Stimulated activated CD8-positive, alpha-beta memory T cell treated with anti-CD3 and anti-CD28 coated beads, Interleukin-12 subunit alpha, Interleukin-12 subunit beta, amount 100 ng/mL, for 1 hour (primary cell): Measurements from ENCODE around the gene PTPRE.

ENCODE experiments used
- DNase-seq: peaks from one replicate; pipeline ENCODE4 v3.0.0-alpha.2; 2020; ENCODE audit warnings: low read depth

The PTPRE gene

DNA sequence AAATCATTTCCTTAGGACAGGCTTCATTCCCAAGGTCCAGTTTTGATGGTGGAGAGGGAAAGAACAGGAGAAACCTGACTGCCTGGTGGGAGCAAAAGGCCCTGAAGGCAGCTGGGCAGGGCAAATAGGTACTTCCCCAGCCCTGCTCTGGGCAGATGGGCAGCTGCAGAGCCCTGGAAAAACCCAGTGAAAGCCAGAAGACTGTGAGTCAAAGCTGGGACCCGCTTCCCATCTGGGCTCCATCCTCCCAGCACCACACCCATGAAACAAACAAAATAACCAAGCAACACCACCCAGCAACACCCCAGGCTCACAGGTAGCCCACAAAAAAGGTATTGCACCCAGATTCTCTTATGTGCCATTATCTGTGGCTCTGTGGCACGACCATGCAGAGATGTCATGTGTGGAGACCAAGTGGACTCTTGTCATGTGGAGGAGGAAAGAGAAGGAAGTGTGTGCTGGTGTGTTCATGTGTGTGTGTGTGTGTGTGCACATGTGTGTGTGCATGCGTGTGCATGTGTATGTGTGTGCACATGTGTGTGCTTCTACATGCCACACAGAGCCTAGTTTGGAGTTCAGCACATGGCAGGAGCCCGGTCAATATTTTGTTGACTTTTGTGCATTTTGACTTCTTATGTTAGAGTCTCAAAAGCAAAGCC, 24.0 kb upstream of the PTPRE start:
- DNase-seq: no peak

- DNase-seq: no peak
These were observed 23.4 kb upstream of the PTPRE start for GRCh38 chr10:127883516-127883915.

GRCh38 chr10:127884501-127884900, 22.4 kb upstream of the PTPRE start:
- no peak for DNase-seq

DNA sequence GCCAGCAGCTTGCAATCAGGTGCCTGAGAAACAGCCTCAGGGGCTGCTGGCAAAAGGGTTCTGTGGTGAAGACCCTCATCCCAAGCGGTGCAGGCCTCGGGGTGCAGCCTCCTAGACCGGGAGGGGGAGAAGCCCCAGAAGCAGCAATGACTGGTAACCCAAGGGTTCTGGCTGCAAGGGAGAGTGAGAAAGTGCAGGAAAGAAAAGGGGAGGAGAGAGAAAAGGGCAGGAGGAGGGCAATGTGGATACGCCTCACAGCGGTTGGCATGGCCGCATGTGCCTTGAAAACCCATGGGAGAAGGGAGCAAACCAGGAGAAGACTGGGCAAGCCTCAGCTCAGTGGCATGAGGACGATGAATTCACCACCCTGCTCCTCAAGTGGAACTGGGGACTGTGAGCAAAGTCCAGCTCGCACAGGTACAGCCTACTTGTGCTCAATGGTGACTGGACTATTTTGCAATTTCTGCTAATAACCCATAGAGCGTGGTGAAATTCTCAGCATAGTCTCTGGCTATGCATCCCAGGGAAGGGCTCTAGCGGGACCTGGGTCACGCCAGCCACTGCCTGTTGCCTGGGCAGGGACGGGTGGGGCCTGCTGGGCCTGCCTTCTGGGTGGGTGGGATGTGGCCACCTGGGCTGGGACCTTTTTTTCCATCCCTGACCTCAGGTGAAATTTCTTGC, 20.4 kb upstream of the PTPRE start:
- DNase-seq: no peak

GRCh38 chr10:127887541-127888415, 19.1 kb upstream of the PTPRE start:
- DNase-seq: no peak

GRCh38 chr10:127888521-127889312, 18.2 kb upstream of the PTPRE start:
- DNase-seq: no peak

- no peak for DNase-seq
These were observed 17.2 kb upstream of the PTPRE start for GRCh38 chr10:127889605-127890195.

DNA sequence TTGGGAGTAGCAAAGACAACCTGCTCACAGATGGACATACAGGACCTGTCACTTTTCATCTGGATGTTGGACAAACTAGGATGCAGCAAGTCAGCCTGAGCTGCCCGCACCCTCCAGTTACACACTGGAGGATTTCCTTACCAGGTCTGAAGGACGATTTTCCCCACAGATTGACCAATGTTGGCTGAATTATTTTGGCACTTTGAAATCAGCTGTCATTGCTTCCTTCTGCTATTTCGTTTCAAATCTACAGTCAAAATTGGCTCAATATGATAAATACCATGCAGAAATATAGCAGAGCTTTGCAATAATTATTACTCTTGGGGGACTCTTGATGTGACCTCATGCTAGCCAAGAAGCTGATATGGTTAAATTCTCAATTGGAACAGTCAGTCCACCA, 16.7 kb upstream of the PTPRE start:
- no peak for DNase-seq

GRCh38 chr10:127890832-127891334, 16.0 kb upstream of the PTPRE start:
- no peak for DNase-seq

DNA sequence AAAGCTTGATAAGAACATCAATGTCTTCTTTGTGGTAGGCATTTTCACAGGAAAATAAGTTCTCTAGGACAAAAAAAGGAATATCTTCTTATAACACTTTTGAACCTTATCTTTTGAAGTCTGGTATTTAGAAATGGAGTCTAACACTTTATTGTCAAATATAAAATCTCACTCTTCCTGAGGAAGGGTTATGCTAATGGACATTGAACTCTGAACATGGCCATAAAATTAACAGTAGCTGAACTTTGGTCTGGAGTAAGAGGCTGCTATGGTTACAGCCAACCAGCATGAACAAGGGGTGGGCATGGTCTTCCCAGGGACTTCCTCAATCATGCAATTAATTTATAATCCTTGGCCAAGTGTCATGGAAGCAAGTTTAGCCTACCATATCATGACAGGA, 14.2 kb upstream of the PTPRE start, which contains the start of gene CLRN3:
Gene CLRN3, minus strand, starts transcription at position 199 of the 400 bp plus-strand sequence. Its CDS starts 157 bp downstream, at position 42.
- no peak for DNase-seq

DNA sequence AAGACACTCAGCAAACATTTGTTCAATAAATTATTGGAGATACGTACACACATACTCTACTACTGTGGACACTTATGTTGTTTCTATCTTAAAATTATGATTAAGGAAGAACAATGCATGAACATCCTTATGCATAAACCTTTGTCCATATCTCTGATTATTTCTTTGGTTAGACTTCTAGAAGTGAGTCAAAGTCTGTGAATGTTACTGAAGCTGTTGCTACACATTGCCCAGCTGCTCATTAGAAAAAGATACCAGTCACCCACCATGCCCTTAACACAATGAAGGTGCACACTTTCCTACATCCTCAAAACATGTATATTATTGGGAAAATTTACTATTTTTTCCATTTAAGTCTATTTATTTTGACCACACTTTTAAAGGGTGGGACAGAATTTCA, 12.8 kb upstream of the PTPRE start:
- DNase-seq: no peak

DNA sequence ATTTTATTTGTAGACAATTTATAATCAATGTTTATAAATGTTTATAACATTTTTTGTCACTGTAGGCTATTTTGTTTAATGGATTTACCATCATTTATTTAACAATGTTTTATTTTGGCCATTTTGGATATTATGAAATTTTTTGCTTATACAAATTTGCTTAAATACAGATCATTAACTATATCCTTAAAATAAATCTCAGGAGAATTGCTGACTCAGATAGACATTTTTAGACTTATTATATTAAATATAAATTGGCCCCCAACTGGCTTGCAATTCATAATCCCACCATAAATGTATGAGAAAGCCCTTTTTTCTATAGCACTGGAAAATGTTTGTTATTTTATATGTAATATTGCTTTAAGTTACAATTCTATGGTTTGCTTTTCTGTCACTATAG, 10.3 kb upstream of the PTPRE start:
- no peak for DNase-seq

- DNase-seq: no peak
These were observed 9.7 kb upstream of the PTPRE start for GRCh38 chr10:127897177-127897576.

DNA sequence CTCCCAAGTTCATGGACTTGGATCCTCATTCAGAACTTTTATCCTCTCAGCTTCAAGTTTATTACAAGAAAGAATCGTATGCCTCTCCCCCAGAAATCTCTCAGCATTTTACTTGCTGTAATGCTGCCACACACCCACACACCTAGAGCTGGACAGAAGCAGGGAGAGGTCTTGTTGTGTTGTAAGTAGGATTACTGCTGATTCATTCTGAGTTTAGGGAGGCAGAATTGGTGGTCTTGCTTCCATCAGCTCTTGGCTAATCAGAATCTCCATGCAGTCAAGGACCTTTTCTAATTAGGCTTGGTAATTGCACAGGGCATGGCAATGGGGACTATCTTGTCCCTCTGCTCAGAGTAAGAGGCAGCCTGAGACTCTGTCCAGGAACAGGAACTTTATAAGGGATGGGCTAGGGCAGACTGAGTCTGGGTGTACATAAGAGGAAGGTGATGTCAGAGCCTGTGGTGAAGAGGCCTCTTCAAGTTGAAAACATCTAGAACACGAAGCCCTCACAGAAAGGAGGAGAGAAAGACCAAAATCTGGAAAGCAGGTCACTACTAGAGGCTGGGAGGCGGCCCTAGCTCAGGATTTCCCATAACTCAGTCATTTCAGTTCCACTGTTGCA, 7.0 kb upstream of the PTPRE start:
- no peak for DNase-seq

DNA sequence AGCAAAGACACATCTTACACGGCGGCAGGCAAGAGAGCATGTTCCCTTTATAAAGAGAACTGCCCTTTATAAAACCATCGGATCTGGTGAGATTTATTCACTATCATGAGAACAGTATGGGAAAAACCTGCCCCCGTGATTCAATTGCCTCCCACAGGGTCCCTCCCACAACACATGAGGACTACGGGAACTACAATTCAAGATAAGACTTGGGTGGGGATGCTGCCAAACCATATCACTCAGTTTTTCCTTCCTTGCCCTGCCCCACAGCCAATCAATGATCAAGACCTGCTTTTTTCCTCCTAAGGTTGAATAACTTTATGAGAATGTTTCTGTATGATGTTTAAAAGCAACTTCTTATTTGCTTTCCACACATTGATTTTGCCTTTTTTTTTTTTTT, 3.1 kb upstream of the PTPRE start:
- no peak for DNase-seq

GRCh38 chr10:127904311-127905000, 2.4 kb upstream of the PTPRE start:
- no peak for DNase-seq

DNA sequence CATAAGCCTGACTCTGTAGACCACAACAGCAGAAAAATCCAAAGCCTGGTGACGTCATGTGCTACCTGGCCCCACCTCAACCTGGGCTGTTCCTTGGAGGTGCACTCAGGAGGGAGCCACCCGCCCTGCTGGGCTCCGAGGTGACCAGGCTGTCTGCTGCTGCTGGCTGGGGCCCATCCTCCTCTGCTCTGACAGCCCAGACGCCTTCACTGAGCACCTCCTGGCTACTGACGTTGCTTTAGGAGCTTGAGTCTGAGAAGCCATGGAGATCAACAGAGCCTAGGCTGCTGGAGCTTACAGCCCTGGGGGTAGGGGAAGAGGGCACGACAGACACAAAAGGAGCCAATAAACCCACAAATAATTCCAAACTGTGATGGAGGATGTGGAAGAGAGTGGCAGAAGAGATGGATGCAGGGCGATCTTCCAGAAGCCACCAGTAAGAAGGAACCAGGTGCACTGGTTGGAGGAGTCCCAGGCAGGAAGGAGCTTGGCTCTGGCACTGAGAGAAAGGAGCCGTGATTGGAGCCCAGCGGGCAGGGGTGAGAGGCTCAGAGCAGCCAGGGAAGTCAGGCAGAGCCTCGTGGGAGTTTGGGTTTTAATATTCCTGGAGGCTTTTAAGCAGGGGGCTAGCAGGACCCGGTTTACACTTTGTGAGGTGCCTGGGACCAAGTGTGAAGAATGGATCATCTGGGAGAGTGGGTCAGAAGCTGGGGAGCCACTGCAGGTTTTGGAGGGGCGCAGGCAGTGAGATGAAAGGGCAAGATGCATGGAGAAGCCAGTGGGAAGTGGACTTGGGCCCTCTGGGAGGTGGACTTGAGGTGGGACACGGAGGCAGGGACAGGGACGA, 1.7 kb upstream of the PTPRE start:
- DNase-seq: no peak

DNA sequence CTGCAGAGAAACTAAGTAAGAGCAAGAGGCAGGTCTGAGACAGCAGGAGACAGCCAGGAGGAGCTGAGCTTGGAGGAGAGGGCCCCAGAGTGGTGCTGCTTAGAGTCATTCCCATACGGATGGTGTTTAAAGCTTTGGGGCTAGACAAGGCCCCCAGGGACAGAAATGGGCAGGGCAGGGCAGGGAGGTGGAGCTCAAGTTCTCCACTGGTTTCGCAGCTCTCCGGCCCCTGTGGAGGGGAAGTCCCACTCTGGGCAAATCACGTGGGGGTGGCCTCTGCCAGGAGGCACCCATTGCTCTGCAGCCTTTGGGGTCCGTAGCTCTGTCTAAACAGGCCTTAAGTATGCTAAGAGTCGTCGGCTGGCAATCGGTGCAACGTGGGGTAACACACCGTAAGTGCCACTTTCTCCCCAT, 1.0 kb upstream of the PTPRE start:
- no peak for DNase-seq

DNA sequence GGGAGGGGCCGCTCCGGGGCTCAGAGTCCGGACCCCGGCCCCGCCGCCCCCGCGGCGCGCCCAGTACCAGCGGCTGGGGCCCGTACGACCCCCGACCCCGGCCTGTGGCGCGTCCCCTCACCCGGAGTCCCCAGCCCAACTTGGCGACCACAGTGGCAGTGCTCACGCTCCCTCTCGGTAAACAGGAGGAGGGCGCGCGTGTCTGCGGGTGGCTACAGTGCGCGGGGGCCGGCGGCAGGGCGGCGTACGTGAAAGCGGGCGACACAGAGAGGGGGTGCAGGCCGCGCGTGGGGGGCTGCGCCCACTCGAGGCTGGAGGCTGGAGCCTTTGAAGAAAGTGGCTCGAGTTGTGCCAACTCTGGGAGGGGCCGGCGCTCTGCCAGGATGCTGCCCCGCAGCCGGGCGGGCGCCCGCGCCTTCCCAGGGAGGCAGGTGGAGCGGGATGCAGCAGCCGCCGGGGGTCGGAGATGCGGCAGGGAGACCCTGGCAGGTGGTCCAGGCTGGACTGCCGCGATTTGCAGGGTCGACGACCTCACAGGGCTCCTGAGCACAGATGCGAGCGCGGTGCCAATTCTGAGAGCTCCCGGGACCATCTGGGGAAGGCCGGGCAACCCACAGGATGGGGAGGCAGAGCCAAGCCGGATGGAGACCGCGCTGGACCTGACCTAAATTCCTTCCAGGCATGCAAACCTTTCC, 655 bp downstream of the PTPRE start:
- no peak for DNase-seq
